OCI-LY7 (cell line): ENCODE measurements around the gene SRC.

Experiments used
- EZH2phosphoT487 ChIP-seq: fragments of 200-600 bp; sonication (generic); IDR thresholded peaks from 2 replicates; pipeline ENCODE4 v1.6.1; 2018; ENCODE audit warnings: low read depth, borderline replicate concordance, mild to moderate bottlenecking, mixed run types, antibody characterized with exemption, low read length, moderate library complexity, mixed read lengths
- TF ChIP-seq, protein P1 (sequence below): fragments of 200-600 bp; sonication (generic); conservative IDR thresholded peaks from 2 replicates; pipeline ENCODE4 v1.5.1; 2014; ENCODE audit warnings: mild to moderate bottlenecking, antibody characterized with exemption, low read length, moderate library complexity, mixed read lengths

DNA sequence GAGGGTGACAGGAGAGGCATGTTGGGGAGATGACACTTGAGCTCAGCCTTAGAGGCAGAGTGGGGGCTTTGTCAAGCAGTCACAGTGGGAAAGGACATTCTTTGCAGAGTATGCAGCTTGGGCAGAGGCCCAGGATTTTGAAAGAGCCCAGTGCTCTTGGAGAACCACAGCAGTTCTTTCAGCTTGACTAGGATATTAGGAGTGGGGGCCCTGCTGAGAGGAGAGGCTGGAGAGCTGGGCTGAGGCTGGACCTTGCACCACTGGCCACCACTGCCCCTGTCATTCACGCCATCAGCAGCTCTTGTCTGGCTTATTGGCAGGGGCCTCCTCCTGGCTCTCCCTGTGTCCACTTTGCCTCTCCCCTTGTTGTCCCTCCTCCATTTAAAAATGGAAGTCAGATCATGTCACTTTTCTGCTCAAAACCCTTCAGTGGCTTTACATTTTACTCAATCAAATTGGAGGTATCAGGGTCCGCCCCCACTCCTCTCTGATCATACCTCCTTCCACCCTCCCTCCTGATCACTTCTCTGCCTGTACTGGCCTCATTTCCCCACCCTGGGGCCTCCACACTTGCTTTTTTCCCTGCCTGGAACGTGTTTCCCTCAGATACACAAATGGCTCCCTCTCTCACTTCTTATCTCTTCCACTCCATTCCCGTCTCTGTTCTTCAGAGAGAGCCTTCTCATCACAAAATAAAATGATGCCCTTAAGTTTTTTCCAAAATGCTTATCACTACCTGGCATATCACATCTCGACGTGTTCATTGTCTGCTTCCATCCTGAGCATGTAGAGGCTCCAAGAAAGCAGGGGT lies 46.0 kb upstream of the SRC start:
- TF ChIP-seq, protein P1, sequence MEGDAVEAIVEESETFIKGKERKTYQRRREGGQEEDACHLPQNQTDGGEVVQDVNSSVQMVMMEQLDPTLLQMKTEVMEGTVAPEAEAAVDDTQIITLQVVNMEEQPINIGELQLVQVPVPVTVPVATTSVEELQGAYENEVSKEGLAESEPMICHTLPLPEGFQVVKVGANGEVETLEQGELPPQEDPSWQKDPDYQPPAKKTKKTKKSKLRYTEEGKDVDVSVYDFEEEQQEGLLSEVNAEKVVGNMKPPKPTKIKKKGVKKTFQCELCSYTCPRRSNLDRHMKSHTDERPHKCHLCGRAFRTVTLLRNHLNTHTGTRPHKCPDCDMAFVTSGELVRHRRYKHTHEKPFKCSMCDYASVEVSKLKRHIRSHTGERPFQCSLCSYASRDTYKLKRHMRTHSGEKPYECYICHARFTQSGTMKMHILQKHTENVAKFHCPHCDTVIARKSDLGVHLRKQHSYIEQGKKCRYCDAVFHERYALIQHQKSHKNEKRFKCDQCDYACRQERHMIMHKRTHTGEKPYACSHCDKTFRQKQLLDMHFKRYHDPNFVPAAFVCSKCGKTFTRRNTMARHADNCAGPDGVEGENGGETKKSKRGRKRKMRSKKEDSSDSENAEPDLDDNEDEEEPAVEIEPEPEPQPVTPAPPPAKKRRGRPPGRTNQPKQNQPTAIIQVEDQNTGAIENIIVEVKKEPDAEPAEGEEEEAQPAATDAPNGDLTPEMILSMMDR, result no peak
- TF ChIP-seq EZH2phosphoT487, result no peak
